SHP77 (cell line): Measurements from ENCODE around the gene OR10Z1.

ENCODE experiments used
- DNase-seq, 2 experiments: peaks; one replicate each; lab custom pipeline; 2025; lab: John Stamatoyannopoulos, UW

Gene OR10Z1, protein sequence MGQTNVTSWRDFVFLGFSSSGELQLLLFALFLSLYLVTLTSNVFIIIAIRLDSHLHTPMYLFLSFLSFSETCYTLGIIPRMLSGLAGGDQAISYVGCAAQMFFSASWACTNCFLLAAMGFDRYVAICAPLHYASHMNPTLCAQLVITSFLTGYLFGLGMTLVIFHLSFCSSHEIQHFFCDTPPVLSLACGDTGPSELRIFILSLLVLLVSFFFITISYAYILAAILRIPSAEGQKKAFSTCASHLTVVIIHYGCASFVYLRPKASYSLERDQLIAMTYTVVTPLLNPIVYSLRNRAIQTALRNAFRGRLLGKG

GRCh38 chr1:158604968-158605367 lies at the start of gene OR10Z1:
OR10Z1 (plus strand) TSS chr1:158605268; CDS start chr1:158606439, 1,171 bp downstream.
- no peak for DNase-seq

GRCh38 chr1:158559696-158560095 lies 45.4 kb upstream of the OR10Z1 start:
- DNase-seq = no peak

- no peak for DNase-seq
Observed at GRCh38 chr1:158563853-158564252, 41.2 kb upstream of the OR10Z1 start.

DNA sequence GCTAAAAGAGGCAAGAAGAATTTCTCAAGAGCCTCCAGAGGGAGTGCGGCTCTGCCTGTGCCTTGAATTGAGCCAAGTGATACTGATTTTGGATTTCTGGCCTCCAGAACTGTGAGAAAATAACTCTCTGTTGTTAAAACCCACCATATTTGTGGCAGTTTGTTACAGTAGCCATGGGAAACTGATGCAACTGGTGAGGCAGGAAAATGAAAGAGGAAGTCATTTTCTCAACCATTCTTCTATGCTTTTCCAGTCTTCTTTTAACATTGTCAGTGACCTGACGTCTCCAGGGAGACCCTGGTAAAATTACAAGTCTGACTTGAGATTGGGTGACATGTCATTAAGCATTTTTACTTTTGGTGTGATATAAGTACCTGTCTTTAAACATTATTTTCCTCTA lies 40.5 kb upstream of the OR10Z1 start:
- DNase-seq = no peak

DNA sequence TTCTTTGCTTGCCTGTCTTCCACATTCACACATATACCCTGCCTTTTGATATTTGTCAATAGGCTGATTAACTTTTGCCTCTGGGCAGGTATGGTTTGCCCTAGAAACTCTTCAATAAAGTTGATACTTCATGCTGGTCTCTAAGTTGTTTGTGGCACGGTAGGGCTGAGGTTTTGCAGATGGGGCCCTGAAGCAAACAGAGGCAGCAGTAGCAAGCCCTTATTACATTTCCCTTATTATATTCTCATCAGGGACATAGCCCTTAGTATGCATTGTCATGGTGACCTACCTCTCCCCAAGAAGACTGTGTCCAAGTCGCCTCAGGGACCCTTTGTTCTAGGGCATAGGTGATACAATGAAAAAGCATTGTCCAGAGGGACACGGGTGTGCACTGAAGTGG lies 34.6 kb upstream of the OR10Z1 start, which contains the start of gene OR6P1:
Gene OR6P1 (minus strand): TSS at position 101 of the 400 bp plus-strand sequence. CDS start 6,976 bp downstream, outside the sequence.
- DNase-seq = no peak

DNA sequence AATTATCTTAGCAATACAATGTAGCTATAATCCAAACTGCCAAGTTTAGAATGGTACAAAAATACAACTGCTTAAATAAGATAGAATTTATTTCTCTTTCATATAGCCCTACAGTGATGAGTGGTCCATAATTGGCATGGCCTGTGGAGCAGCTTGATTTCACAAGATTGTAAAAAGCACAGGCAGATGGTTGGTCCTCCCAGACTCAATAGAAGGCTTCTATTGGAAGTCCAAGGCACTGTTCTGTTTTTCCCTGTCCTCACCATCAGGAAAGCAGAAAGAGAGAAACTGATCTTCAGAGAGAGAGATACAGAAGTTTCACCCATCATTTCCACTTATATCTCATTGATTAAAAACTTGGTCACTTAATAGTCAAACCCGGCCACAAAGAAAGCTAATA lies 32.8 kb upstream of the OR10Z1 start:
- no peak for DNase-seq

DNA sequence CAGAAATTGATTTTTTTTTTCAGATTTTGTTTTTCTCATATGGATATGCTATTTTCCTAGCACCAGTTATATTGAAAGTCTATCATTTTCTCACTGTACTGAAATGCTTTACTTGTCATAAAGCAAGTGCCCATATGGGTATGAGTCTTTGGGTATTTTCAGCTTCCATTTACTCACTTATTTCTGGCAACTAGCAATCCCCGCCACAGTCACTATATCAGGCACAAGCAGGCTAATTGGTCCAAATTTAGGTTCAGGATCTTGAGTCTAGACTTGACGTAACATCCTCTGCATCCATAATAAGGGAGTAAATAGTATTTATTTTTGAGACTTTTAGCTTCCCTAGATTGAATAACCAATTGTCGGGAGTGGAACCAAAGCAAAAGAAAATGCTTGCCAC lies 27.5 kb upstream of the OR10Z1 start:
- no peak for DNase-seq

GRCh38 chr1:158579733-158580132 lies 25.3 kb upstream of the OR10Z1 start, which contains the start of gene OR10X1:
OR10X1 (minus strand) TSS chr1:158579899; CDS start chr1:158579899, 0 bp downstream.
- DNase-seq = no peak

DNA sequence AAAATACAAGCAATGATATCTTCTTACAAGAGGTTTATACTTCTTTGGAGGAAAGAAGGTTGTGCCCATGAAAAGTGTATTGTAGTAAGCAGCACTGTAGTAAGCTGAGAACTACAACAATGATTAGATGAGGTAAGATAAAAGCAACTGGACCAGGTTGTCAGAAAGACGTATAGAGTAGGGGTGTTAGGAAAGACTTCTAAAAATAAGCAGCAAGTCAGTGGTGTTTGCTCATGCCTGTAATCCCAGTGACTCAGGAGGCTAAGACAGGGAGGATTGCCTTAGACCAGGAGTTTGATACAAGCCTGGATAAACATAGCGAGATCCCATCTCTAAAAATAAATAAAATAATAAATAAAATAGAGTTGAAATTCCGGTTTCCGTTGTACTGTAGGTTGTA lies 21.1 kb upstream of the OR10Z1 start:
- no peak for DNase-seq

DNA sequence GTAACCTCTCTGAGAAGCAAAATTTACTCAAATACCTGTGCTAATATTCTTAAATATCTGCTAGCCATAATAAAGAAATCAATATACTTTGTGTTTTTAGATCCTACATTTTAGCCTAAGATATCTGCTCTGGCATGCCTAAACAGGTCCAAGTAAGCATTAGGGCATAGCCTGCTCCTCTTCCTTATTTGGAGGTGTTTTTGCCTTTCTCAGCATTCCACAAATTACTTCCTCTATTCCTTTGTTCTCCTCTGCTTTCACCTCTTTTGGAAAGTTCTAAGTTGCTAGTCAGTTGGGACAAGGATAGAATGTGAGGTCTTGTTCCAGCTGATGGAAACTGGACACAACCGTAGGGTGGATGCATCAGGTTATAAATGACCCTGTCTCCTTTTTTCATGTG lies 18.1 kb upstream of the OR10Z1 start:
- no peak for DNase-seq

- no peak for DNase-seq
Observed at GRCh38 chr1:158600735-158601134, 4.3 kb upstream of the OR10Z1 start.

DNA sequence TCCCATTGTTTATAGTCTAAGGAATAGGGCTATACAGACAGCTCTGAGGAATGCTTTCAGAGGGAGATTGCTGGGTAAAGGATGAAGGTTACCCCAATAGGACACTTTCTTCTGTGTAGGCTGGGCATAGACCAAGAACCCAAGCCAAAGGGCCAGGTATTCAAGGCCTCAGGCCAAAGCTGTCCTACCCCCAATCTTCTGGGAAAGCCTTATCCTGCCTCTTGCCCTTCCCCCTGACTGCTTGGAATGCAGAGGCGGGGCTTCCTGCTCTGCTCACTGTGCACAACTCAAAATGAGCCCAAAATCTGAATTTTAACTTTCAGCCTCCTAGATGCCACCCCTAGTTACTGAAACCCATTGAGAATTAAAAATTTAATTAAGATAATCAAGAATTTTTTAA lies 2.2 kb downstream of the OR10Z1 start:
- DNase-seq = no peak

- no peak for DNase-seq
Observed at GRCh38 chr1:158611916-158612315, 6.8 kb downstream of the OR10Z1 start.

DNA sequence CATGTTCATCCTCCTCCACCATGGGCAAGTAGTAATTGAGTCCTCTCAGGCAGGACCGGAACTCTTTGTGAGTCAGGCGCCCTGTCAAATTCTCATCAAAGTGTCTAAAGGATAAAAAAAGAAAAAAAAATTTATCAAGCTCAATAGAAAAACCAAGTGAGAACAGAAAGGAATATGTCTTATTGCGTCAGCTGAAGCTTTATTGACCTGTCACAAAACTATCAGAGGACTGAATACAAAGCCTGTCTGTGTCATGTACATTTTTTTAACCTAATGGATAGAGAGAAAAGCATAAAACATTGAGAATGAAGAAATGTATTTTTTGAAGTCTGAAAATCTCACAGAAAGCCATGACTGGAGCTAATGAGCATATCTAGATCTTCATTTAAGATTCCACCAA lies 8.7 kb downstream of the OR10Z1 start:
- DNase-seq = no peak

DNA sequence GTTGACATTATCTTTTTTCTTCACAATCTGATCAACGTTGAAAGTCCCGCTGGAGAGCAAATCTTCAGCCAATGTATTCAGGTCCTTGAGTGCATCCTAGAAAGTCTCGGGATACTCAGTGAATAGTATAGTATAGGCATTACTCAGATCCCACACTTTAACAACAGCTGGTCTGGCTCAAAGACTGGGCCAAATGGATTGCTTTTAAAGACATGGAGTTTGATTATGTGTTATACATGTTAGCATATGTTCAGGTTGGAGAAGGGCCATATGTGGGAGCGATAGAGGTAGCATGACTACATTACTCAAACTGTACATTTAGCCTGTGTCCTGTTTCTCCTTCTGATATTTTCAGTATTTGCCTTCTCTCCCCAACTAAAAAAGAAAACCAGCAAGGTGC lies 33.1 kb downstream of the OR10Z1 start:
- DNase-seq = no peak

- no peak for DNase-seq
Observed at GRCh38 chr1:158638904-158639303, 33.8 kb downstream of the OR10Z1 start.

DNA sequence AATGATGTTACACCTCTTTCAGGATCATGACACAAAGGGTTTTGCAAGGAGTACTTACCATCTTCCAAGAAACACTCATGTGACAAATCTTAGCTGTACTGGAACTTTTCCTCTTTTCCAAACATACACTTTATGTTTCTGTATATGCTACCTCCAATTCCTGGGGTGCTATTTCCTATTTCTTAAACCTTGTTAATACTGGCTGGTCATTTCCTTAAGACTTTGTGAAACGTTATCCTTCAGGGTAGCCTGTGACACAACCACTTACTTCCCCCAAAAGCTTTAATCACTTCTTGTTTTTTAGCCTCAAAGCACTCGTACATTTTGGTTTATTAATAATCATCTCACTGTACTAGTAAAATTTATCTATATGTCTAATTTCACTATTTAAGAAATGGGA lies 39.4 kb downstream of the OR10Z1 start:
- no peak for DNase-seq

- no peak for DNase-seq
Observed at GRCh38 chr1:158646465-158646864, 41.4 kb downstream of the OR10Z1 start.

DNA sequence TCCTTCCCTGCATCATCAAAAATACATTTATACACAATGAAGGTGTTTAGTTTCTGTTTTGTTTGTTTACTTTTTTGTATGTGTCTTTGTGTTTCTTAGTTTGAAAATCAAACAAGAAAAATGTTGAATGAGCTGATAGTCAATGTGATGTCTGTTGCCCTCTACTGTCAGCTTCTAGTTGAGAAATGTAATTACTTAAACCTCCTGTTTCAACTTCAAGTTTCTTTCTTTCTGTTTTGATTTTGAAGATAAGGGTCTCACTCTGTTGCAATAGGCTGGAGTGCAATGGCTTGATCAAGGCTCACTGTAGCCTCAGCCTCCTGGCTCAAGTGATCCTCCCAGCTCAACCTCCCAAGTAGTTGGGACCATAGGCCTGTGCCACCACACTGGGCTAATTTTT lies 44.0 kb downstream of the OR10Z1 start:
- DNase-seq = no peak

DNA sequence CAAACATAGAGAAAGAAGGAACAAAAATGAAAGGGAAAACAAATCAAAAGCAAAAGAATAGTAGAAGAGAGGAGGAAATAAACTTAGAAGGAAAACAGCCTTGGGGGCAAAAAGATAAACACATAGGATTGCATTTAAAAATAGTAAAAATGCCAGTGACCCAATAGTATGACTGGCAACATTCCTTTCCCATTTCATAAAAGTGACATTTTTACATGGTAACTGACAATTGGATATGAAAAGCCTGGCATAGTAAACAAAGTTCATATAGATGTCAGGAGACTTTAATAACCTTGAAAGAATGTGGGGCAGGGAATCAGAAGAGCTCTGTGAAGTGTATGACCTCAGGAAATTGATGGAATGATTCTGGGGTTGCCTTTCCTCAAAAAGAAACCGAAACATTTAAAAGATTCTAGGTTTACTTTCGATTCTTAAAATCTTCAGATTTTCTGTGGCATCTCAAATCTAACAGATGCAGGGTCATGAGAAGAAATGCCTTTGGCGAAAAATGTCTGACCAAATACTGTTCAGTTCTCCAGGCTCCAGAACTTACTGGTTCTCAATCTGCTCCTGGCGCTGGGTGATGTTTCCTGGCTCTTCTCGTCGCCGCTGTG lies 47.8 kb downstream of the OR10Z1 start:
- DNase-seq = no peak

GRCh38 chr1:158654086-158654485 lies 49.0 kb downstream of the OR10Z1 start:
- no peak for DNase-seq

- peak; percentile 78 to 87 for DNase-seq
Observed at GRCh38 chr1:158654571-158654970, 49.5 kb downstream of the OR10Z1 start.
